Measurements from ENCODE around the gene ACTR8. TPM values are rescaled to one million over a fixed set of nuclear protein-coding genes. Genes with fewer than 3 reads are reported as not detected.

ACTR8 gene
- total RNA-seq, 1 experiment from 2014 or later = 35.2 TPM

GRCh38 chr3:53826048-53826447 is 55.9 kb downstream of the ACTR8 start:
- Histone ChIP-seq H3K4me1 (0 out of 2 replicates have a peak, but pooled peaks cover 4% of the 10 kb centered on the region), H3K4me3 (ENCODE audit: low read depth, low read length) (no peak overlapping the region), H3K27me3 (replicated peaks; ENCODE audit: control insufficient read depth, insufficient read depth, low read length) (no peaks in the 10 kb centered on the region), H3K36me3 (ENCODE audit: control insufficient read depth, insufficient read depth, low read length) (peaks cover 12% of the 10 kb centered on the region), H3K9me3 (no peaks in the 10 kb centered on the region)
- no peak for DNase-seq
- Mint-ChIP-seq H3K27ac (ENCODE audit: unreplicated experiment) (no peak overlapping the region), H3K4me1 (ENCODE audit: low read depth, unreplicated experiment) (peaks cover 8% of the 10 kb centered on the region), H3K4me3 (ENCODE audit: unreplicated experiment) (no peak overlapping the region), H3K27me3 (ENCODE audit: insufficient read depth, unreplicated experiment) (no peaks in the 10 kb centered on the region), H3K36me3 (ENCODE audit: insufficient read depth, unreplicated experiment) (no peaks in the 10 kb centered on the region), H3K9me3 (ENCODE audit: unreplicated experiment) (no peaks in the 10 kb centered on the region)
- no TSS peak for BruUV-seq (replicated peaks)
- intact Hi-C loops (cut with micrococcal nuclease; ENCODE audit: unreplicated experiment) = no loop called here
- TF ChIP-seq, protein P1, sequence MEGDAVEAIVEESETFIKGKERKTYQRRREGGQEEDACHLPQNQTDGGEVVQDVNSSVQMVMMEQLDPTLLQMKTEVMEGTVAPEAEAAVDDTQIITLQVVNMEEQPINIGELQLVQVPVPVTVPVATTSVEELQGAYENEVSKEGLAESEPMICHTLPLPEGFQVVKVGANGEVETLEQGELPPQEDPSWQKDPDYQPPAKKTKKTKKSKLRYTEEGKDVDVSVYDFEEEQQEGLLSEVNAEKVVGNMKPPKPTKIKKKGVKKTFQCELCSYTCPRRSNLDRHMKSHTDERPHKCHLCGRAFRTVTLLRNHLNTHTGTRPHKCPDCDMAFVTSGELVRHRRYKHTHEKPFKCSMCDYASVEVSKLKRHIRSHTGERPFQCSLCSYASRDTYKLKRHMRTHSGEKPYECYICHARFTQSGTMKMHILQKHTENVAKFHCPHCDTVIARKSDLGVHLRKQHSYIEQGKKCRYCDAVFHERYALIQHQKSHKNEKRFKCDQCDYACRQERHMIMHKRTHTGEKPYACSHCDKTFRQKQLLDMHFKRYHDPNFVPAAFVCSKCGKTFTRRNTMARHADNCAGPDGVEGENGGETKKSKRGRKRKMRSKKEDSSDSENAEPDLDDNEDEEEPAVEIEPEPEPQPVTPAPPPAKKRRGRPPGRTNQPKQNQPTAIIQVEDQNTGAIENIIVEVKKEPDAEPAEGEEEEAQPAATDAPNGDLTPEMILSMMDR (IDR thresholded peaks at IDR 0.05; ENCODE audit: insufficient read depth in 1 of 2, low read depth in 1 of 2, low read length in 1 of 2, severe bottlenecking in 1 of 2, unreplicated experiment in 1 of 2) = no peak
- ChIA-PET CTCF (no interaction called here), POLR2A (no interaction called here)

DNA sequence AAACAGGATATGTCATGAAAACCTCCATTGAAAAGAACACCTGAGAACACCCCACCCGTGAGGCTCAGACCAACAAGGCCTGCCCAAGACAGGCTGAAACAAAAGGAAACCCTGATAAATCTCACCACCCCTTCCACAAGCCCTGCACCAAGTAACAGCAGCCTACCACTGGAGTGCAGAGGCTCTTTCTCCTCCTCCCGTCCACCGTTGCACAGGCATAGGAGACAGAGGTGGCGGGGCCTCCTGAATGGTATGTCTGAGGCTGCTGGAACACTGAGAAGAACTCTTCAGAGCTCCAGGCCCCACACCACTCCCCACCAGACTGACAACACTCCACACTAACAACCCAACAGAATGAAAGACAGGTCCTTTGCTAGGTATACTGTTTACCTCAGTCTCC is 57.2 kb downstream of the ACTR8 start:
- Mint-ChIP-seq H3K27me3 (ENCODE audit: insufficient read depth, unreplicated experiment) (no peaks in the 10 kb centered on the region), H3K36me3 (ENCODE audit: insufficient read depth, unreplicated experiment) (no peaks in the 10 kb centered on the region), H3K4me1 (ENCODE audit: low read depth, unreplicated experiment) (peaks cover 8% of the 10 kb centered on the region), H3K27ac (ENCODE audit: unreplicated experiment) (peak overlapping the region; percentile 20), H3K9me3 (ENCODE audit: unreplicated experiment) (no peaks in the 10 kb centered on the region), H3K4me3 (ENCODE audit: unreplicated experiment) (no peak overlapping the region)
- no peaks in the 10 kb centered on the region for H3K9me3 ChIP-seq
- POLR2A ChIA-PET = no interaction called here
- intact Hi-C loops (cut with micrococcal nuclease; ENCODE audit: unreplicated experiment) = no loop called here
- no peaks in the 10 kb centered on the region for H3K27me3 ChIP-seq (replicated peaks; ENCODE audit: control insufficient read depth, insufficient read depth, low read length)
- peaks cover 13% of the 10 kb centered on the region for H3K36me3 ChIP-seq (ENCODE audit: control insufficient read depth, insufficient read depth, low read length)
- H3K4me3 ChIP-seq (ENCODE audit: low read depth, low read length) = no peak overlapping the region
- DNase-seq = no peak
- no TSS peak for BruUV-seq (replicated peaks)
- TF ChIP-seq, protein P1 (IDR thresholded peaks at IDR 0.05; ENCODE audit: insufficient read depth in 1 of 2, low read depth in 1 of 2, low read length in 1 of 2, severe bottlenecking in 1 of 2, unreplicated experiment in 1 of 2) = no peak
- CTCF ChIA-PET = no interaction called here
- 0 out of 2 replicates have a peak, but pooled peaks cover 4% of the 10 kb centered on the region for H3K4me1 ChIP-seq

DNA sequence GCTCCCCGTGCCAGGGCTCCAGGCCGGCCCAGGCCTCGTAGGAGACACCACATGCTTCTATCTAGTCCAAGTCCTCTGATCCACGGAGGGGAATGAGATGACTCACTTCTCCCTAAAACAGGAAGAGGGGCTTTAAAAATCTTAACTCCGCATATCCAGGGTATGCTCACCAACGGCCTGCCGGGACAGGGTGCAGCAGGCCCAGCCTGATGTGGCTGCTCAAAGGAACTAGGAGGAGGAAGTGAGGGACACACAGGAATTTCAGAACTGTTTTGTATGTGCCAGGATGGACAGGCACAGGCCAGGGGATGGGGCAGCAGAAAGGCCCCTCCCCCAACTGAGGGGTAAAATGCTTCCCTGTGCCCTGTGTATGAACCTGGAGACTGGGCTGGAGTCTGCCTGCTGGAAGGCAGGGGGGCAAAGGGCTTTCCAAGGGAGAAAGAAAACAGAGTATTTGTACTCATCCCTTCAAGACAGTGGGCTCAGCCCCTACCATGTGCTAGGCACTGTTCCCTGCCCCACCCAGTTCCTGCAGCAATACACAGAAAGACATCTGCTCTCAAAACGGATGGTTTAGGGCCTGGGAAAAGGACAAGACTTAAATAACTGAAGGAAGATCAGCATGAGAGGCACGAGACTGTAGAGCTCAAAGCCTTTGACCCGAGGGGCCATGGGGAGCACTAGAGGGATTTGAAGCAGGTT is 57.8 kb downstream of the ACTR8 start:
- peaks cover 11% of the 10 kb centered on the region for H3K36me3 ChIP-seq (ENCODE audit: control insufficient read depth, insufficient read depth, low read length)
- TF ChIP-seq, protein P1 (IDR thresholded peaks at IDR 0.05; ENCODE audit: insufficient read depth in 1 of 2, low read depth in 1 of 2, low read length in 1 of 2, severe bottlenecking in 1 of 2, unreplicated experiment in 1 of 2) = no peak
- Mint-ChIP-seq H3K36me3 (ENCODE audit: insufficient read depth, unreplicated experiment) (no peaks in the 10 kb centered on the region), H3K27ac (ENCODE audit: unreplicated experiment) (peak overlapping the region; percentile 20), H3K4me1 (ENCODE audit: low read depth, unreplicated experiment) (peaks cover 8% of the 10 kb centered on the region), H3K9me3 (ENCODE audit: unreplicated experiment) (no peaks in the 10 kb centered on the region), H3K4me3 (ENCODE audit: unreplicated experiment) (no peak overlapping the region), H3K27me3 (ENCODE audit: insufficient read depth, unreplicated experiment) (no peaks in the 10 kb centered on the region)
- ChIA-PET POLR2A (no interaction called here), CTCF (no interaction called here)
- H3K4me3 ChIP-seq (ENCODE audit: low read depth, low read length) = no peak overlapping the region
- intact Hi-C loops (cut with micrococcal nuclease; ENCODE audit: unreplicated experiment) = no loop called here
- 0 out of 2 replicates have a peak, but pooled peaks cover 4% of the 10 kb centered on the region for H3K4me1 ChIP-seq
- no TSS peak for BruUV-seq (replicated peaks)
- no peaks in the 10 kb centered on the region for H3K9me3 ChIP-seq
- no peak for DNase-seq
- no peaks in the 10 kb centered on the region for H3K27me3 ChIP-seq (replicated peaks; ENCODE audit: control insufficient read depth, insufficient read depth, low read length)

Measured in Caco-2 (cell line).